ENCODE results near the gene SRM.
A peak's percentile ranks its signal among the peaks of the same experiment; 100 is the strongest.
"Not testable (repeated sequence)": the region's sequence is repeated elsewhere in the genome, so short reads cannot be mapped to it uniquely, and the experiment has no call there.

The SRM gene

GRCh38 chr1:11058595-11059154 is 1.1 kb downstream of the SRM start:
- DNase-seq (ENCODE audit: low spot score in 2 of 2), result no peak
- Histone ChIP-seq H3K27me3 (ENCODE audit: low read depth) (no peaks in the 10 kb centered on the region), H3K4me1 (peaks cover 8% of the 10 kb centered on the region; the same call in 1 of the 2 replicates), H3K9me3 (no peaks in the 10 kb centered on the region), H3K36me3 (replicated peaks) (peaks cover 48% of the 10 kb centered on the region), H3K4me3 (peak overlapping the region; percentile 83)
- in situ Hi-C loops (cut with MboI; ENCODE audit: low sequenced_read_pairs), result loop anchor here (10.0 kb wide), 1 partner anchor 576 kb away; no protein-coding TSS in a partner anchor

- in situ Hi-C loops (cut with MboI; ENCODE audit: low sequenced_read_pairs), result loop anchor here (10.0 kb wide), 1 partner anchor 577 kb away; no protein-coding TSS in a partner anchor
- Histone ChIP-seq H3K36me3 (replicated peaks) (peaks cover 45% of the 10 kb centered on the region), H3K4me3 (peak overlapping the region; percentile 83; the same call in 1 of the 2 replicates), H3K9me3 (no peaks in the 10 kb centered on the region), H3K4me1 (peaks cover 12% of the 10 kb centered on the region), H3K27me3 (ENCODE audit: low read depth) (no peaks in the 10 kb centered on the region)
- DNase-seq (ENCODE audit: low spot score in 2 of 2), result no peak
Observed at GRCh38 chr1:11058026-11058425, 1.8 kb downstream of the SRM start.

DNA sequence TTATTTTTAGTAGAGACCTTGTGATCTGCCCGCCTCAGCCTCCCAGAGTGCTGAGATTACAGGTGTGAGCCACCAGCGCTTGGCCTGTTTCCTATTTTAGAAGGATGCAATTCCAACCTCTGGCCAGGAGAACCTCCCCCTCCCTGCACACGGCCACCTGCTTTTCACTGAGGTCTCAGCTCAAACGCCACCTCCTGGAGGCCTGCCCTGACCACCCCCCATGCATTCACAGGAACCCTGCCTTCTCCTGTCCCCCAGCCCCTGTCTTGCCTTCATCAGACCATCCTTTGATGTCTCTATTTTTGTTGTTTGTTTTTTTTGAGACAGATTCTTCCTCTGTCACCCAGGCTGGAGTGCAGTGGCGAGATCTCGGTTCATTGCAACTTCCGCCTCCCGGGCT is 2.3 kb downstream of the SRM start:
- H3K4me3 ChIP-seq, result no peak overlapping the region
- H3K9me3 ChIP-seq, result no peaks in the 10 kb centered on the region
- in situ Hi-C loops (cut with MboI; ENCODE audit: low sequenced_read_pairs), result loop anchor here (10.0 kb wide), 1 partner anchor 577 kb away; no protein-coding TSS in a partner anchor
- H3K36me3 ChIP-seq (replicated peaks), result peaks cover 45% of the 10 kb centered on the region
- peaks cover 16% of the 10 kb centered on the region for H3K4me1 ChIP-seq
- no peaks in the 10 kb centered on the region for H3K27me3 ChIP-seq (ENCODE audit: low read depth)
- no peak for DNase-seq (ENCODE audit: low spot score in 2 of 2)

- no peaks in the 10 kb centered on the region for H3K9me3 ChIP-seq
- DNase-seq (ENCODE audit: low spot score in 2 of 2), result no peak
- no peaks in the 10 kb centered on the region for H3K27me3 ChIP-seq (ENCODE audit: low read depth)
- in situ Hi-C loops (cut with MboI; ENCODE audit: low sequenced_read_pairs), result loop anchor here (10.0 kb wide), 1 partner anchor 578 kb away; no protein-coding TSS in a partner anchor
- peaks cover 40% of the 10 kb centered on the region for H3K36me3 ChIP-seq (replicated peaks)
- H3K4me3 ChIP-seq, result no peak overlapping the region
- peaks cover 26% of the 10 kb centered on the region for H3K4me1 ChIP-seq
Observed at GRCh38 chr1:11056504-11056903, 3.3 kb downstream of the SRM start.

GRCh38 chr1:11055676-11056075 is 4.1 kb downstream of the SRM start:
- Histone ChIP-seq H3K4me3 (no peak overlapping the region), H3K9me3 (no peaks in the 10 kb centered on the region), H3K27me3 (ENCODE audit: low read depth) (no peaks in the 10 kb centered on the region), H3K4me1 (peaks cover 23% of the 10 kb centered on the region), H3K36me3 (replicated peaks) (peaks cover 36% of the 10 kb centered on the region)
- in situ Hi-C loops (cut with MboI; ENCODE audit: low sequenced_read_pairs), result loop anchor here (10.0 kb wide), 1 partner anchor 579 kb away; no protein-coding TSS in a partner anchor
- DNase-seq (ENCODE audit: low spot score in 2 of 2), result no peak

- no peak overlapping the region for H3K4me3 ChIP-seq
- H3K9me3 ChIP-seq, result no peaks in the 10 kb centered on the region
- H3K27me3 ChIP-seq (ENCODE audit: low read depth), result no peaks in the 10 kb centered on the region
- DNase-seq (ENCODE audit: low spot score in 2 of 2), result no peak
- peaks cover 36% of the 10 kb centered on the region for H3K36me3 ChIP-seq (replicated peaks)
- peaks cover 23% of the 10 kb centered on the region for H3K4me1 ChIP-seq
- in situ Hi-C loops (cut with MboI; ENCODE audit: low sequenced_read_pairs), result loop anchor here (10.0 kb wide), 1 partner anchor 580 kb away; no protein-coding TSS in a partner anchor
Observed at GRCh38 chr1:11054666-11055065, 5.2 kb downstream of the SRM start.

- Histone ChIP-seq H3K36me3 (replicated peaks) (peaks cover 36% of the 10 kb centered on the region), H3K9me3 (no peaks in the 10 kb centered on the region), H3K4me3 (no peak overlapping the region), H3K4me1 (peaks cover 23% of the 10 kb centered on the region), H3K27me3 (ENCODE audit: low read depth) (no peaks in the 10 kb centered on the region)
- in situ Hi-C loops (cut with MboI; ENCODE audit: low sequenced_read_pairs), result loop anchor here (10.0 kb wide), 1 partner anchor 581 kb away; no protein-coding TSS in a partner anchor
- DNase-seq (ENCODE audit: low spot score in 2 of 2), result no peak
Observed at GRCh38 chr1:11054181-11054580, 5.6 kb downstream of the SRM start.

DNA sequence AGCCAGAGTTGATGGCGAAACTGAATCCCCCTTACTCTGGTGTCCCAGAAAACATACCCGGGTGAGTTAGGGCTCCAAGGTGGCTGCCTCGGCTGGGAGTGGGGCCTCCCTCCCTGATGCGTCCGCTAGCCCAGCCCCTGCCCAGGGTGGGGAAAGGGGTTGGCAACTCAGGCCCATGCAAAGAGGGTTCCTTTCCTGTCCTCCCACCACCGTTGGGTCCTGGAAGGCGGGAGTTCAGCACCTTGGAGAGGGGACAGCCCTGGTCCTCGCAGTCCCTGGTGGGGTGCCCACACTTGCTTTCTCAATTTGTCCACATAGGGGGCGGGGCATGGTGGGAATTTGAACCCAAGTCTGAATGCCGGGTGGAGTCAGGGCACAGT is 6.1 kb downstream of the SRM start:
- Histone ChIP-seq H3K4me1 (peaks cover 23% of the 10 kb centered on the region), H3K9me3 (no peaks in the 10 kb centered on the region), H3K36me3 (replicated peaks) (peaks cover 36% of the 10 kb centered on the region), H3K27me3 (ENCODE audit: low read depth) (no peaks in the 10 kb centered on the region), H3K4me3 (no peak overlapping the region)
- peak in 1 of 2 experiments; percentile 71 for DNase-seq (ENCODE audit: low spot score in 2 of 2)
- in situ Hi-C loops (cut with MboI; ENCODE audit: low sequenced_read_pairs), result loop anchor here (10.0 kb wide), 1 partner anchor 581 kb away; no protein-coding TSS in a partner anchor

DNA sequence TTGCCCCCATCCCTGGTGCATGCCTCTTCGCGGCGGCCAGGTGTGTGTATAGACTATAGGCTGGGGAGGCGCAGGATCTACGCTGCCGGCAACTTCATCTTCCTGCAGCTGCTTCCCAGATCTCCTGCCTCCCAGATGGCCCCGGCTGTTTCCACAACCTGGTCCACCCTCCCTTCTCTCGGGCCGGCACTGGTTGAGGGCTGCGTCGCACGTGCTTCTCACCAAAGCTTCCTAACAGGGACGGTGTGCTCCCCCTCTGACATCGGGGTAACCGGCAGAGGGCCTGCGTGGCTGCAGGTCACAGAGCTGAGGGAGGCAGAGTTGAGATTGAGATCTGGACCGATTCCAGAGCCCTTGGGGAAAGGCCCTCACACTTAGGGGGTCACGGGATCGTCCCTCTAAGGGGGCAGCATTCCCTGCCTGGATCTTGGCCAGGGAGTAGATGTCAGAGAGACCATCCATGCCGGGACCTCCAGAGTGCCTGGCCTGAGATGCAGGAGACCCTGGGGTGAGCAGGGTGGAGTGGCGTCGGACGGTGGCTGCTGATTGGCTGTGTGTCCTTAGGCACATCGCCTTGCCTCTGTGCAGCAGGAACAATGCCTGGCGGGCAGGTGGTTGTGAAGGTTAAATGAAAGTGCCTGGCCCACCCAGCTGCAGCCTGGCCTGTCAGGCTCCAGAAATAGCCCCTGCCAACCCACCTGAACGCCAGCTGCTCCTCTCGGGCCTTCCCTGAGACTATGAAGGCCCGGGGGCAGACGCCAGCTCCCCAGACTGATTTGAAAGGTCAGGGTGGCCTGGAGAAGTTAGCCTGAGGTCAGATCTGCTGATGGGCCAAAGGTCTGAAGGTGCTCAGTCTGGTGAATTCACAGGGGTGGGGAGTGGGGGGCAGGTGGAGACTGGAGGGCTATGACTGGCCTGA is 6.7 kb downstream of the SRM start:
- Histone ChIP-seq H3K27me3 (ENCODE audit: low read depth) (no peaks in the 10 kb centered on the region), H3K9me3 (no peaks in the 10 kb centered on the region), H3K4me3 (no peak overlapping the region), H3K4me1 (peaks cover 22% of the 10 kb centered on the region), H3K36me3 (replicated peaks) (peaks cover 34% of the 10 kb centered on the region)
- DNase-seq (ENCODE audit: low spot score in 2 of 2), result peak in 1 of 2 experiments; percentile 52
- in situ Hi-C loops (cut with MboI; ENCODE audit: low sequenced_read_pairs), result loop anchor here (10.0 kb wide), 1 partner anchor 582 kb away; no protein-coding TSS in a partner anchor

- in situ Hi-C loops (cut with MboI; ENCODE audit: low sequenced_read_pairs), result loop anchor here (10.0 kb wide), 1 partner anchor 583 kb away; no protein-coding TSS in a partner anchor
- Histone ChIP-seq H3K9me3 (no peaks in the 10 kb centered on the region), H3K36me3 (replicated peaks) (peaks cover 26% of the 10 kb centered on the region), H3K4me1 (peaks cover 19% of the 10 kb centered on the region), H3K27me3 (ENCODE audit: low read depth) (no peaks in the 10 kb centered on the region), H3K4me3 (no peak overlapping the region)
- DNase-seq (ENCODE audit: low spot score in 2 of 2), result peak; percentile 62 to 72
Observed at GRCh38 chr1:11051781-11052511, 7.9 kb downstream of the SRM start.

DNA sequence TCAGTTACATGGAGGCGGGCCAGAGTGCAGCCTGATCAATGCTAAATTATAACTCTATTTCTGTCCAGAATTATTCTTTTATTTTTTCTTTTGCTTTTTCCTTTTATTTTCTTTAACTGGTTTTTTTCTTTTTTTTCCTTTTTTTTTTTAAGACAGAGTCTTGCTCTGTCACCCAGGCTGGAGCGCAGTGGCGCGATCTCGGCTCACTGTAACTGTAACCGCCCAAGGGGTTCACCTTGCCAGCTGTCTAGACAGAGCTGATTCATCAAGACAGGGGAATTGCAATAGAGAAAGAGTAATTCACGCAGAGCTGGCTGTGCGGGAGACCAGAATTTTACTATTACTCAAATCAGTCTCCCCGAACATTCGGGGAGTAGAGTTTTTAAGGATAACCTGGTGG is 8.7 kb downstream of the SRM start:
- H3K9me3 ChIP-seq; H3K4me3 ChIP-seq; DNase-seq (ENCODE audit: low spot score in 2 of 2); H3K27me3 ChIP-seq (ENCODE audit: low read depth): not testable (repeated sequence)
- in situ Hi-C loops (cut with MboI; ENCODE audit: low sequenced_read_pairs), result loop anchor here (10.0 kb wide), 1 partner anchor 584 kb away; no protein-coding TSS in a partner anchor
- H3K36me3 ChIP-seq (replicated peaks), result peaks cover 18% of the 10 kb centered on the region
- peaks cover 19% of the 10 kb centered on the region for H3K4me1 ChIP-seq

GRCh38 chr1:11046625-11047365 is 13.0 kb downstream of the SRM start, which contains the start of gene MASP2:
Gene MASP2 (minus strand): TSS chr1:11047239. CDS start chr1:11047207, 32 bp downstream.
- H3K4me1 ChIP-seq, result peaks cover 5% of the 10 kb centered on the region

DNA sequence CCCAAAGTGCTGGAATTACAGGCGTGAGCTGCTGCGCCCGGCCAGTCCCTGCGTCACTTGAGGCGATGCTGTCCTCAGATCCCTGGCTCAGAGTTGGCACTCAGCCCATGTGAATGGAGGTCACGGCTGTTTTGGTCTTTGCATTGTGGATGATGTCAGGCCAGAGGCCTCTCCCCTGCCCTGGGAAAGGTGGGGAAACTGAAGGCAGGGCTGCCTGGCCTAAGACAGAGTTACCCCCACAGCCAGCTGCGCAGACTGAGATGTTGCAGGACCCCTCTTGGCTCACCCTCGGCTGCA is 13.6 kb downstream of the SRM start:
- no peak for DNase-seq (ENCODE audit: low spot score in 2 of 2)
- H3K9me3 ChIP-seq, result no peaks in the 10 kb centered on the region
- H3K27me3 ChIP-seq (ENCODE audit: low read depth), result no peaks in the 10 kb centered on the region
- H3K36me3 ChIP-seq (replicated peaks), result no peaks in the 10 kb centered on the region
- H3K4me1 ChIP-seq, result no peaks in the 10 kb centered on the region
- H3K4me3 ChIP-seq, result no peak overlapping the region
- in situ Hi-C loops (cut with MboI; ENCODE audit: low sequenced_read_pairs), result no loop called here

More at GRCh38 chr1:11046625-11047365, 13.0 kb downstream of the SRM start, which contains the start of gene MASP2:
- Histone ChIP-seq H3K9me3 (no peaks in the 10 kb centered on the region), H3K36me3 (replicated peaks) (no peaks in the 10 kb centered on the region), H3K4me3 (no peak within 1 kb of the TSS), H3K27me3 (ENCODE audit: low read depth) (no peaks in the 10 kb centered on the region)
- in situ Hi-C loops (cut with MboI; ENCODE audit: low sequenced_read_pairs), result no loop called here
- DNase-seq (ENCODE audit: low spot score in 2 of 2), result no peak
